ENCODE data around the gene LARP1. TPM values are rescaled to one million over a fixed set of nuclear protein-coding genes. Genes with fewer than 3 reads are reported as not detected.
A peak's percentile ranks its signal among the peaks of the same experiment; 100 is the strongest.

Gene LARP1
- total RNA-seq, 2 experiments from 2014 or later = 88.7 to 97.6 TPM

GRCh38 chr5:154782812-154783592 lies 27.8 kb downstream of the LARP1 start:
- H3K36me3 Mint-ChIP-seq (ENCODE audit: low read depth) = peaks cover 7% of the 10 kb centered on the region
- POLR2A ChIA-PET = interaction anchor here (0.7 to 1.2 kb wide), 2 partner anchors 15 to 133 kb away, joined by 3 to 4 read pairs; no protein-coding TSS in a partner anchor
- H3K9me3 Mint-ChIP-seq = no peaks in the 10 kb centered on the region
- peak overlapping the region; percentile 70 for H3K27ac Mint-ChIP-seq
- intact Hi-C loops (cut with DNase I, micrococcal nuclease) = no loop called here
- peak overlapping the region in 1 of 2 donors; percentile 13 for H3K27ac ChIP-seq (ENCODE audit: low read depth in 1 of 2, low read length in 2 of 2)
- H3K4me3 ChIP-seq (ENCODE audit: low read length) = no peak overlapping the region
- no peak overlapping the region for H3K4me3 Mint-ChIP-seq
- no peak for TF ChIP-seq CTCF (IDR thresholded peaks at IDR 0.05)
- peaks cover 80% of the 10 kb centered on the region for H3K4me1 ChIP-seq (ENCODE audit: insufficient read depth, low read length)
- H3K9me3 ChIP-seq (ENCODE audit: control insufficient read depth in 1 of 2, insufficient read depth in 1 of 2, low read length in 2 of 2) = no peaks in the 10 kb centered on the region
- peaks cover 91% of the 10 kb centered on the region for H3K4me1 Mint-ChIP-seq (ENCODE audit: low read depth)
- no peaks in the 10 kb centered on the region for H3K27me3 Mint-ChIP-seq
- DNase-seq = no peak
- no peak for ATAC-seq (ENCODE audit: poor library complexity)
- CTCF ChIA-PET = no interaction called here
- no peaks in the 10 kb centered on the region for H3K27me3 ChIP-seq (ENCODE audit: control insufficient read depth in 1 of 2, insufficient read depth in 2 of 2, low read length in 2 of 2)
- peaks cover 3% of the 10 kb centered on the region for H3K36me3 ChIP-seq (ENCODE audit: insufficient read depth, low read length)

GRCh38 chr5:154783774-154784460 lies 28.7 kb downstream of the LARP1 start:
- H3K27me3 Mint-ChIP-seq = no peaks in the 10 kb centered on the region
- Histone ChIP-seq H3K36me3 (ENCODE audit: insufficient read depth, low read length) (peaks cover 3% of the 10 kb centered on the region), H3K9me3 (ENCODE audit: control insufficient read depth in 1 of 2, insufficient read depth in 1 of 2, low read length in 2 of 2) (no peaks in the 10 kb centered on the region), H3K27ac (ENCODE audit: low read depth in 1 of 2, low read length in 2 of 2) (no peak overlapping the region), H3K4me1 (ENCODE audit: insufficient read depth, low read length) (peaks cover 85% of the 10 kb centered on the region), H3K4me3 (ENCODE audit: low read length) (no peak overlapping the region), H3K27me3 (ENCODE audit: control insufficient read depth in 1 of 2, insufficient read depth in 2 of 2, low read length in 2 of 2) (no peaks in the 10 kb centered on the region)
- H3K4me3 Mint-ChIP-seq = no peak overlapping the region
- intact Hi-C loops (cut with DNase I, micrococcal nuclease) = no loop called here
- H3K36me3 Mint-ChIP-seq (ENCODE audit: low read depth) = peaks cover 13% of the 10 kb centered on the region
- peak overlapping the region; percentile 70 for H3K27ac Mint-ChIP-seq
- POLR2A ChIA-PET = no interaction called here
- DNase-seq (no peak), ATAC-seq (ENCODE audit: poor library complexity) (no peak)
- CTCF ChIA-PET = no interaction called here
- no peak for TF ChIP-seq CTCF (IDR thresholded peaks at IDR 0.05)
- H3K9me3 Mint-ChIP-seq = no peaks in the 10 kb centered on the region
- peaks cover 91% of the 10 kb centered on the region for H3K4me1 Mint-ChIP-seq (ENCODE audit: low read depth)

GRCh38 chr5:154784856-154785255 lies 29.7 kb downstream of the LARP1 start:
- POLR2A ChIA-PET = no interaction called here
- H3K36me3 Mint-ChIP-seq (ENCODE audit: low read depth) = peaks cover 16% of the 10 kb centered on the region
- H3K4me3 ChIP-seq (ENCODE audit: low read length) = no peak overlapping the region

More at GRCh38 chr5:154784856-154785255, 29.7 kb downstream of the LARP1 start:
- ATAC-seq (ENCODE audit: poor library complexity) (no peak), DNase-seq (no peak)
- peaks cover 82% of the 10 kb centered on the region for H3K4me1 Mint-ChIP-seq (ENCODE audit: low read depth)
- H3K4me1 ChIP-seq (ENCODE audit: insufficient read depth, low read length) = peaks cover 81% of the 10 kb centered on the region
- no peaks in the 10 kb centered on the region for H3K9me3 ChIP-seq (ENCODE audit: control insufficient read depth in 1 of 2, insufficient read depth in 1 of 2, low read length in 2 of 2)
- H3K27me3 Mint-ChIP-seq = no peaks in the 10 kb centered on the region
- no peak for TF ChIP-seq CTCF (IDR thresholded peaks at IDR 0.05)
- intact Hi-C loops (cut with DNase I, micrococcal nuclease) = no loop called here
- no peaks in the 10 kb centered on the region for H3K9me3 Mint-ChIP-seq
- H3K27me3 ChIP-seq (ENCODE audit: control insufficient read depth in 1 of 2, insufficient read depth in 2 of 2, low read length in 2 of 2) = no peaks in the 10 kb centered on the region
- peak overlapping the region; percentile 70 for H3K27ac Mint-ChIP-seq
- H3K4me3 Mint-ChIP-seq = peak overlapping the region; percentile 12
- CTCF ChIA-PET = no interaction called here
- peaks cover 4% of the 10 kb centered on the region for H3K36me3 ChIP-seq (ENCODE audit: insufficient read depth, low read length)
- no peak overlapping the region for H3K27ac ChIP-seq (ENCODE audit: low read depth in 1 of 2, low read length in 2 of 2)
